ENCODE data around the gene RETREG3.

Gene RETREG3

GRCh38 chr17:42623732-42624596 is 14.8 kb upstream of the RETREG3 start:
- TF ChIP-seq GATA2 (IDR thresholded peaks at IDR 0.05; ENCODE audit: low read depth, low read length): no peak
- no peak for TF ChIP-seq GATA3 (IDR thresholded peaks at IDR 0.05; ENCODE audit: low read depth, low read length)

- TF ChIP-seq GATA3 (IDR thresholded peaks at IDR 0.05; ENCODE audit: low read depth, low read length) (no peak), GATA2 (IDR thresholded peaks at IDR 0.05; ENCODE audit: low read depth, low read length) (no peak)
Measured at GRCh38 chr17:42623271-42623670, 14.1 kb upstream of the RETREG3 start.

- no peak for TF ChIP-seq GATA2 (IDR thresholded peaks at IDR 0.05; ENCODE audit: low read depth, low read length)
- no peak for TF ChIP-seq GATA3 (IDR thresholded peaks at IDR 0.05; ENCODE audit: low read depth, low read length)
Measured at GRCh38 chr17:42618442-42619150, 9.4 kb upstream of the RETREG3 start.

- no peak for TF ChIP-seq GATA2 (IDR thresholded peaks at IDR 0.05; ENCODE audit: low read depth, low read length)
Measured at GRCh38 chr17:42617956-42618431, 8.8 kb upstream of the RETREG3 start.

- TF ChIP-seq GATA2 (IDR thresholded peaks at IDR 0.05; ENCODE audit: low read depth, low read length) (no peak), GATA3 (IDR thresholded peaks at IDR 0.05; ENCODE audit: low read depth, low read length) (no peak)
Measured at GRCh38 chr17:42613699-42614295, 4.6 kb upstream of the RETREG3 start.

- TF ChIP-seq GATA3 (IDR thresholded peaks at IDR 0.05; ENCODE audit: low read depth, low read length) (no peak), GATA2 (IDR thresholded peaks at IDR 0.05; ENCODE audit: low read depth, low read length) (no peak)
Measured at GRCh38 chr17:42612013-42612412, 2.8 kb upstream of the RETREG3 start.

- TF ChIP-seq GATA2 (IDR thresholded peaks at IDR 0.05; ENCODE audit: low read depth, low read length) (no peak), GATA3 (IDR thresholded peaks at IDR 0.05; ENCODE audit: low read depth, low read length) (no peak)
Measured at GRCh38 chr17:42608305-42609181, 631 bp downstream of the RETREG3 start.

- no peak for TF ChIP-seq GATA2 (IDR thresholded peaks at IDR 0.05; ENCODE audit: low read depth, low read length)
- TF ChIP-seq GATA3 (IDR thresholded peaks at IDR 0.05; ENCODE audit: low read depth, low read length): no peak
Measured at GRCh38 chr17:42607769-42608168, 1.4 kb downstream of the RETREG3 start.

- TF ChIP-seq GATA2 (IDR thresholded peaks at IDR 0.05; ENCODE audit: low read depth, low read length): no peak
- no peak for TF ChIP-seq GATA3 (IDR thresholded peaks at IDR 0.05; ENCODE audit: low read depth, low read length)
Measured at GRCh38 chr17:42603318-42603717, 5.9 kb downstream of the RETREG3 start.

GRCh38 chr17:42598905-42599304 is 10.3 kb downstream of the RETREG3 start:
- TF ChIP-seq GATA3 (IDR thresholded peaks at IDR 0.05; ENCODE audit: low read depth, low read length) (no peak), GATA2 (IDR thresholded peaks at IDR 0.05; ENCODE audit: low read depth, low read length) (no peak)

GRCh38 chr17:42596386-42596785 is 12.8 kb downstream of the RETREG3 start:
- TF ChIP-seq GATA2 (IDR thresholded peaks at IDR 0.05; ENCODE audit: low read depth, low read length): no peak
- TF ChIP-seq GATA3 (IDR thresholded peaks at IDR 0.05; ENCODE audit: low read depth, low read length): no peak

- TF ChIP-seq GATA2 (IDR thresholded peaks at IDR 0.05; ENCODE audit: low read depth, low read length): no peak
- TF ChIP-seq GATA3 (IDR thresholded peaks at IDR 0.05; ENCODE audit: low read depth, low read length): no peak
Measured at GRCh38 chr17:42591411-42591810, 17.8 kb downstream of the RETREG3 start.

GRCh38 chr17:42590886-42591285 is 18.3 kb downstream of the RETREG3 start:
- TF ChIP-seq GATA2 (IDR thresholded peaks at IDR 0.05; ENCODE audit: low read depth, low read length) (no peak), GATA3 (IDR thresholded peaks at IDR 0.05; ENCODE audit: low read depth, low read length) (no peak)

All from SH-SY5Y (cell line).